Liver (tissue), 9 donors: ENCODE results near the gene TUBB4B. TPM values are rescaled to one million over a fixed set of nuclear protein-coding genes. Genes with fewer than 3 reads are reported as not detected.

Experiments used
- DNase-seq: peaks from one replicate; pipeline ENCODE4 v3.0.0-alpha.2; 2017; ENCODE audit warnings: low spot score
- H3K27ac ChIP-seq, 2 donors: one replicate each; pipeline ENCODE4 v1.7.0; 2013; ENCODE audit warnings: inconsistent platforms in 2 of 2, low read length in 2 of 2, control low read depth in 1 of 2, low read depth in 1 of 2, mild to moderate bottlenecking in 1 of 2
- H3K27me3 ChIP-seq, 4 donors: one replicate each; pipeline versions ENCODE4 v1.6.1 to v1.7.0; 2013; ENCODE audit warnings: low read length in 3 of 4, inconsistent platforms in 1 of 4, mild to moderate bottlenecking in 1 of 4, moderate library complexity in 1 of 4; ENCODE audit not compliant: control insufficient read depth in 4 of 4, insufficient read depth in 4 of 4
- H3K36me3 ChIP-seq, 4 donors: one replicate each; pipeline versions ENCODE4 v1.6.1 to v1.7.0; 2013; ENCODE audit warnings: low read length in 3 of 4, mild to moderate bottlenecking in 3 of 4, low read depth in 1 of 4, moderate library complexity in 1 of 4; ENCODE audit not compliant: control insufficient read depth in 4 of 4, insufficient read depth in 3 of 4
- H3K4me1 ChIP-seq, 4 donors: one replicate each; pipeline versions ENCODE4 v1.6.1 to v1.7.0; 2013; ENCODE audit warnings: low read length in 3 of 4, mild to moderate bottlenecking in 3 of 4, moderate library complexity in 1 of 4; ENCODE audit not compliant: control insufficient read depth in 4 of 4, insufficient read depth in 4 of 4
- H3K4me3 ChIP-seq, 3 donors: one replicate each; pipeline versions ENCODE4 v1.6.1 to v1.7.0; 2013; ENCODE audit warnings: low read length in 3 of 3, control low read depth in 1 of 3, low read depth in 1 of 3, mild to moderate bottlenecking in 1 of 3
- H3K9ac ChIP-seq, 2 donors: one replicate each; pipeline ENCODE4 v1.7.0; 2013; ENCODE audit warnings: low read length in 2 of 2, mild to moderate bottlenecking in 2 of 2, moderate library complexity in 2 of 2, control low read depth in 1 of 2, low read depth in 1 of 2
- H3K9me3 ChIP-seq, 4 donors: one replicate each; pipeline versions ENCODE4 v1.6.1 to v1.7.0; 2013; ENCODE audit warnings: low read length in 3 of 4; ENCODE audit not compliant: control insufficient read depth in 4 of 4
- EGR1 ChIP-seq, 2 donors: IDR thresholded peaks; 2 replicates each; pipeline ENCODE4 v1.6.1; 2016 to 2018; ENCODE audit warnings: antibody characterized with exemption in 2 of 2, low read depth in 2 of 2
- FOXA1 ChIP-seq: IDR thresholded peaks from 2 replicates; pipeline ENCODE4 v1.6.1; 2016; ENCODE audit warnings: antibody characterized with exemption
- FOXA2 ChIP-seq: IDR thresholded peaks from 2 replicates; pipeline ENCODE4 v1.6.1; 2016; ENCODE audit warnings: antibody characterized with exemption
- GABPA ChIP-seq, 2 donors: IDR thresholded peaks in 1 of 2; conservative IDR thresholded peaks in 1 of 2; 2 replicates each; pipeline ENCODE4 v1.6.1; 2016; ENCODE audit warnings: antibody characterized with exemption in 2 of 2, mild to moderate bottlenecking in 1 of 2, moderate library complexity in 1 of 2
- HNF4A ChIP-seq, 2 donors: conservative IDR thresholded peaks; 2 replicates each; pipeline ENCODE4 v1.6.1; 2016; ENCODE audit warnings: antibody characterized with exemption in 2 of 2, mild to moderate bottlenecking in 2 of 2
- HNF4G ChIP-seq: IDR thresholded peaks from 2 replicates; pipeline ENCODE4 v1.6.1; 2016; ENCODE audit warnings: antibody characterized with exemption
- JUND ChIP-seq, 2 donors: IDR thresholded peaks; 2 replicates each; pipeline ENCODE4 v1.6.1; 2016; ENCODE audit warnings: antibody characterized with exemption in 2 of 2
- RAD21 ChIP-seq, 2 donors: IDR thresholded peaks; 2 replicates each; pipeline ENCODE4 v1.6.1; 2016; ENCODE audit warnings: antibody characterized with exemption in 2 of 2, mild to moderate bottlenecking in 2 of 2
- RXRA ChIP-seq, 2 donors: IDR thresholded peaks; 2 replicates each; pipeline ENCODE4 v1.6.1; 2017 to 2018; ENCODE audit warnings: antibody characterized with exemption in 2 of 2, mild to moderate bottlenecking in 1 of 2
- TAF1 ChIP-seq: conservative IDR thresholded peaks from 2 replicates; pipeline ENCODE4 v1.6.1; 2016; ENCODE audit warnings: antibody characterized with exemption, mild to moderate bottlenecking
- YY1 ChIP-seq: IDR thresholded peaks from 2 replicates; pipeline ENCODE4 v1.6.1; 2016; ENCODE audit warnings: antibody characterized with exemption, mild to moderate bottlenecking
- WGBS: extraction: QIAGEN DNeasy Blood & Tissue Kit; methylation state at CpG from one replicate; pipeline ENCODE4 v1.1.7; 2013; 5-methylcytosine and 5-hydroxymethylcytosine counted together
- polyA plus RNA-seq, 2 donors: library from polyadenylated mRNA; stranded (reverse) in 1 of 2; unstranded in 1 of 2; fragments of 200-250 nt in 1 of 2; fragments of >200 nt in 1 of 2; fragmentation: Nextera tagmentation in 1 of 2; extraction: Ambion mirVana in 1 of 2; gene quantifications; one replicate each; pipeline versions ENCODE4 v1.2.1 to v1.2.3, GENCODE V29; 2013 to 2015
- total RNA-seq, 2 donors: library from RNA; depleted of rRNA; stranded (reverse); fragments of >200 nt; gene quantifications; one replicate each; pipeline ENCODE4 v1.2.3, GENCODE V29; 2014
- TF ChIP-seq, protein P1 (sequence below): IDR thresholded peaks from 2 replicates; pipeline ENCODE4 v1.6.1; 2016; ENCODE audit warnings: antibody characterized with exemption, mild to moderate bottlenecking
- TF ChIP-seq, protein P2 (sequence below): fragments of 150-350 bp; IDR thresholded peaks from 2 replicates; pipeline ENCODE4 v1.5.1; 2017; ENCODE audit warnings: improper control_type of control experiment, low read depth, low read length; ENCODE audit not compliant: missing input control
- TF ChIP-seq, protein P3 (sequence below): IDR thresholded peaks from 2 replicates; pipeline ENCODE4 v1.6.1; 2016; ENCODE audit warnings: antibody characterized with exemption
- TF ChIP-seq, protein P4 (sequence below): IDR thresholded peaks from 2 replicates; pipeline ENCODE4 v1.6.1; 2016; ENCODE audit warnings: antibody characterized with exemption
- TF ChIP-seq, protein P5 (sequence below): IDR thresholded peaks from 2 replicates; pipeline ENCODE4 v1.6.1; 2016; ENCODE audit warnings: antibody characterized with exemption
- donor health status: healthy.
- donor health status: healthy.
- donor health status: healthy.
- donor health status: healthy.
- donor health status: healthy.

Gene TUBB4B
- total and polyA plus RNA-seq, 4 donors, result 173 to 199 (median 185) TPM

DNA sequence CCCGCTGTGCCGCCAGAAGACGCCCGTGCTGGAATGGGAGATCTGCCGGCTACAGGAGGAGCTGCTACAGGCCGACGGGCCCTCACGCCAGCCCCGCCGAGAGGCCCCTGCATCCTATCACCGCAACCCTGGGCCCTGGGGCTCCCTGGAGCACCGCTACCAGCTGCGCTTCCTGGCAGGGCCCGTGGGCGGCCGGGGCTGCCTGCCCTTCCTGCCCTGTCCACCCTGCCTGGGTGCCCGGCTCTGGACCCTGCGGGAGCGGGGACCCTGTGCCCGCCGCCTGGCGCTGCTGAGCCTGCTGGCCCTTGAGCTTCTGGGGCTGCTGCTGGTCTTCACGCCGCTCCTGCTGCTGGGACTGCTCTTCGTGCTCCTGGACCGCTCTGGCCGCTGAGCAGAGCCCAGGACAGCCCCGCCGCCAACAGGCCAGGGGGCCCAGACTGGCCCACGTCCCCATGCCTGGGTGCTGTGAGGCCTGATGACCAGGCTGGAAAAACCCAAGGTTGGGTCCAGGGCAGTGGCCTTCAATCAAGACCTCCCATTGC lies 22.8 kb upstream of the TUBB4B start:
- H3K9me3 ChIP-seq, result no peaks in the 10 kb centered on the region
- peaks cover 6 to 24% (median 13%) of the 10 kb centered on the region in 4 donors for H3K4me1 ChIP-seq
- no peaks in the 10 kb centered on the region for H3K27me3 ChIP-seq
- H3K4me3 ChIP-seq, result no peak overlapping the region
- TF ChIP-seq RAD21 (IDR thresholded peaks at IDR 0.05), result no peak
- TF ChIP-seq YY1, result no peak
- no peak for TF ChIP-seq FOXA2
- TF ChIP-seq, protein P1, sequence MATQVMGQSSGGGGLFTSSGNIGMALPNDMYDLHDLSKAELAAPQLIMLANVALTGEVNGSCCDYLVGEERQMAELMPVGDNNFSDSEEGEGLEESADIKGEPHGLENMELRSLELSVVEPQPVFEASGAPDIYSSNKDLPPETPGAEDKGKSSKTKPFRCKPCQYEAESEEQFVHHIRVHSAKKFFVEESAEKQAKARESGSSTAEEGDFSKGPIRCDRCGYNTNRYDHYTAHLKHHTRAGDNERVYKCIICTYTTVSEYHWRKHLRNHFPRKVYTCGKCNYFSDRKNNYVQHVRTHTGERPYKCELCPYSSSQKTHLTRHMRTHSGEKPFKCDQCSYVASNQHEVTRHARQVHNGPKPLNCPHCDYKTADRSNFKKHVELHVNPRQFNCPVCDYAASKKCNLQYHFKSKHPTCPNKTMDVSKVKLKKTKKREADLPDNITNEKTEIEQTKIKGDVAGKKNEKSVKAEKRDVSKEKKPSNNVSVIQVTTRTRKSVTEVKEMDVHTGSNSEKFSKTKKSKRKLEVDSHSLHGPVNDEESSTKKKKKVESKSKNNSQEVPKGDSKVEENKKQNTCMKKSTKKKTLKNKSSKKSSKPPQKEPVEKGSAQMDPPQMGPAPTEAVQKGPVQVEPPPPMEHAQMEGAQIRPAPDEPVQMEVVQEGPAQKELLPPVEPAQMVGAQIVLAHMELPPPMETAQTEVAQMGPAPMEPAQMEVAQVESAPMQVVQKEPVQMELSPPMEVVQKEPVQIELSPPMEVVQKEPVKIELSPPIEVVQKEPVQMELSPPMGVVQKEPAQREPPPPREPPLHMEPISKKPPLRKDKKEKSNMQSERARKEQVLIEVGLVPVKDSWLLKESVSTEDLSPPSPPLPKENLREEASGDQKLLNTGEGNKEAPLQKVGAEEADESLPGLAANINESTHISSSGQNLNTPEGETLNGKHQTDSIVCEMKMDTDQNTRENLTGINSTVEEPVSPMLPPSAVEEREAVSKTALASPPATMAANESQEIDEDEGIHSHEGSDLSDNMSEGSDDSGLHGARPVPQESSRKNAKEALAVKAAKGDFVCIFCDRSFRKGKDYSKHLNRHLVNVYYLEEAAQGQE, result no peak
- no peak for TF ChIP-seq TAF1
- no peak for TF ChIP-seq HNF4G
- TF ChIP-seq GABPA (IDR thresholded peaks at IDR 0.05 in 1 of 2, conservative IDR thresholded peaks at IDR 0.05 in 1 of 2), result no peak
- TF ChIP-seq JUND (IDR thresholded peaks at IDR 0.05), result no peak
- TF ChIP-seq HNF4A (conservative IDR thresholded peaks at IDR 0.05), result no peak
- TF ChIP-seq, protein P2, sequence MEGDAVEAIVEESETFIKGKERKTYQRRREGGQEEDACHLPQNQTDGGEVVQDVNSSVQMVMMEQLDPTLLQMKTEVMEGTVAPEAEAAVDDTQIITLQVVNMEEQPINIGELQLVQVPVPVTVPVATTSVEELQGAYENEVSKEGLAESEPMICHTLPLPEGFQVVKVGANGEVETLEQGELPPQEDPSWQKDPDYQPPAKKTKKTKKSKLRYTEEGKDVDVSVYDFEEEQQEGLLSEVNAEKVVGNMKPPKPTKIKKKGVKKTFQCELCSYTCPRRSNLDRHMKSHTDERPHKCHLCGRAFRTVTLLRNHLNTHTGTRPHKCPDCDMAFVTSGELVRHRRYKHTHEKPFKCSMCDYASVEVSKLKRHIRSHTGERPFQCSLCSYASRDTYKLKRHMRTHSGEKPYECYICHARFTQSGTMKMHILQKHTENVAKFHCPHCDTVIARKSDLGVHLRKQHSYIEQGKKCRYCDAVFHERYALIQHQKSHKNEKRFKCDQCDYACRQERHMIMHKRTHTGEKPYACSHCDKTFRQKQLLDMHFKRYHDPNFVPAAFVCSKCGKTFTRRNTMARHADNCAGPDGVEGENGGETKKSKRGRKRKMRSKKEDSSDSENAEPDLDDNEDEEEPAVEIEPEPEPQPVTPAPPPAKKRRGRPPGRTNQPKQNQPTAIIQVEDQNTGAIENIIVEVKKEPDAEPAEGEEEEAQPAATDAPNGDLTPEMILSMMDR, result no peak
- TF ChIP-seq, protein P3, sequence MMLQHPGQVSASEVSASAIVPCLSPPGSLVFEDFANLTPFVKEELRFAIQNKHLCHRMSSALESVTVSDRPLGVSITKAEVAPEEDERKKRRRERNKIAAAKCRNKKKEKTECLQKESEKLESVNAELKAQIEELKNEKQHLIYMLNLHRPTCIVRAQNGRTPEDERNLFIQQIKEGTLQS, result no peak
- TF ChIP-seq EGR1 (IDR thresholded peaks at IDR 0.05; ENCODE audit: low read depth in 2 of 2), result no peak
- TF ChIP-seq, protein P4, sequence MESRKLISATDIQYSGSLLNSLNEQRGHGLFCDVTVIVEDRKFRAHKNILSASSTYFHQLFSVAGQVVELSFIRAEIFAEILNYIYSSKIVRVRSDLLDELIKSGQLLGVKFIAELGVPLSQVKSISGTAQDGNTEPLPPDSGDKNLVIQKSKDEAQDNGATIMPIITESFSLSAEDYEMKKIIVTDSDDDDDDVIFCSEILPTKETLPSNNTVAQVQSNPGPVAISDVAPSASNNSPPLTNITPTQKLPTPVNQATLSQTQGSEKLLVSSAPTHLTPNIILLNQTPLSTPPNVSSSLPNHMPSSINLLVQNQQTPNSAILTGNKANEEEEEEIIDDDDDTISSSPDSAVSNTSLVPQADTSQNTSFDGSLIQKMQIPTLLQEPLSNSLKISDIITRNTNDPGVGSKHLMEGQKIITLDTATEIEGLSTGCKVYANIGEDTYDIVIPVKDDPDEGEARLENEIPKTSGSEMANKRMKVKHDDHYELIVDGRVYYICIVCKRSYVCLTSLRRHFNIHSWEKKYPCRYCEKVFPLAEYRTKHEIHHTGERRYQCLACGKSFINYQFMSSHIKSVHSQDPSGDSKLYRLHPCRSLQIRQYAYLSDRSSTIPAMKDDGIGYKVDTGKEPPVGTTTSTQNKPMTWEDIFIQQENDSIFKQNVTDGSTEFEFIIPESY, result no peak
- TF ChIP-seq FOXA1, result no peak
- TF ChIP-seq, protein P5, sequence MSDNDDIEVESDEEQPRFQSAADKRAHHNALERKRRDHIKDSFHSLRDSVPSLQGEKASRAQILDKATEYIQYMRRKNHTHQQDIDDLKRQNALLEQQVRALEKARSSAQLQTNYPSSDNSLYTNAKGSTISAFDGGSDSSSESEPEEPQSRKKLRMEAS, result no peak
- WGBS, result 90% methylated on average over 30 of the region's 30 CpGs
- H3K9ac ChIP-seq, result no peak overlapping the region
- peaks cover 0 to 5% (median under 1%) of the 10 kb centered on the region in 4 donors for H3K36me3 ChIP-seq
- H3K27ac ChIP-seq, result no peak overlapping the region
- DNase-seq, result no peak

DNA sequence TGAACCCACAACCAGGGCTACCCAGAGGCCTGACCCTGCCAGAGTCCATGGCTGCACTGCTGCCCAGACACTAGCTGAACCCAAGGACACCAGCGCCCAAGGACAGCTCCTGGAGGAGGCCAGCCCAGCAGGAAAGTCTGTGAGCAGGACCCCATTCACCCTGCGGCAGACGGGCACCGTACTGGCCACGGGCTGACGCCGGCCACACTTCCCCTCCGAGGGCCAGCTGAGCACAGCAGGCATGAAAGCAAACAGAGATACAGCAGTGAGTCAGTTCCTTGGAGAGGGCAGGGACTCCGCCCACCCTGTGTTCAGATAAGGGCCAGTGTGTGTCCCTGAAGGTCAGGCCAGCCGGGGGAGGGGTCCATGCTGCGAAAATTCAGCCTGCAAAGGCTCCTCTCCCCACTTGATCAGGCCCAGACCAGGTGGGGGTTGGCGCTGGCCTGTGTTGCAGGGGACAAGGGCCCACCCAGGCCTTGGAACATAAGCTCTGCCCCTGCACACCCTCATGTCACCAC lies 22.3 kb upstream of the TUBB4B start:
- Histone ChIP-seq H3K4me3 (no peak overlapping the region), H3K9ac (no peak overlapping the region), H3K9me3 (no peaks in the 10 kb centered on the region), H3K27ac (no peak overlapping the region), H3K36me3 (peaks cover 0 to 5% (median under 1%) of the 10 kb centered on the region in 4 donors), H3K27me3 (no peaks in the 10 kb centered on the region), H3K4me1 (peaks cover 6 to 26% (median 14%) of the 10 kb centered on the region in 4 donors)
- DNase-seq, result peak; percentile 65
- 64% methylated on average over 12 of the region's 12 CpGs for WGBS
- TF ChIP-seq HNF4G (no peak), RXRA (IDR thresholded peaks at IDR 0.05) (no peak), GABPA (IDR thresholded peaks at IDR 0.05 in 1 of 2, conservative IDR thresholded peaks at IDR 0.05 in 1 of 2) (no peak), FOXA1 (no peak)
- TF ChIP-seq, protein P5, result no peak
